GM21423 (cell line): ENCODE data around the gene CELSR2.
"Not testable (repeated sequence)": the region's sequence is repeated elsewhere in the genome, so short reads cannot be mapped to it uniquely, and the experiment has no call there.

Experiments
- ATAC-seq: cut with Tn5 transposase; IDR thresholded peaks from one replicate; pipeline ENCODE4 v1.9.1; 2021; ENCODE audit warnings: mild to moderate bottlenecking, moderate library complexity; ENCODE audit not compliant: unreplicated experiment

The CELSR2 gene, protein sequence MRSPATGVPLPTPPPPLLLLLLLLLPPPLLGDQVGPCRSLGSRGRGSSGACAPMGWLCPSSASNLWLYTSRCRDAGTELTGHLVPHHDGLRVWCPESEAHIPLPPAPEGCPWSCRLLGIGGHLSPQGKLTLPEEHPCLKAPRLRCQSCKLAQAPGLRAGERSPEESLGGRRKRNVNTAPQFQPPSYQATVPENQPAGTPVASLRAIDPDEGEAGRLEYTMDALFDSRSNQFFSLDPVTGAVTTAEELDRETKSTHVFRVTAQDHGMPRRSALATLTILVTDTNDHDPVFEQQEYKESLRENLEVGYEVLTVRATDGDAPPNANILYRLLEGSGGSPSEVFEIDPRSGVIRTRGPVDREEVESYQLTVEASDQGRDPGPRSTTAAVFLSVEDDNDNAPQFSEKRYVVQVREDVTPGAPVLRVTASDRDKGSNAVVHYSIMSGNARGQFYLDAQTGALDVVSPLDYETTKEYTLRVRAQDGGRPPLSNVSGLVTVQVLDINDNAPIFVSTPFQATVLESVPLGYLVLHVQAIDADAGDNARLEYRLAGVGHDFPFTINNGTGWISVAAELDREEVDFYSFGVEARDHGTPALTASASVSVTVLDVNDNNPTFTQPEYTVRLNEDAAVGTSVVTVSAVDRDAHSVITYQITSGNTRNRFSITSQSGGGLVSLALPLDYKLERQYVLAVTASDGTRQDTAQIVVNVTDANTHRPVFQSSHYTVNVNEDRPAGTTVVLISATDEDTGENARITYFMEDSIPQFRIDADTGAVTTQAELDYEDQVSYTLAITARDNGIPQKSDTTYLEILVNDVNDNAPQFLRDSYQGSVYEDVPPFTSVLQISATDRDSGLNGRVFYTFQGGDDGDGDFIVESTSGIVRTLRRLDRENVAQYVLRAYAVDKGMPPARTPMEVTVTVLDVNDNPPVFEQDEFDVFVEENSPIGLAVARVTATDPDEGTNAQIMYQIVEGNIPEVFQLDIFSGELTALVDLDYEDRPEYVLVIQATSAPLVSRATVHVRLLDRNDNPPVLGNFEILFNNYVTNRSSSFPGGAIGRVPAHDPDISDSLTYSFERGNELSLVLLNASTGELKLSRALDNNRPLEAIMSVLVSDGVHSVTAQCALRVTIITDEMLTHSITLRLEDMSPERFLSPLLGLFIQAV (N-terminal part only)

DNA sequence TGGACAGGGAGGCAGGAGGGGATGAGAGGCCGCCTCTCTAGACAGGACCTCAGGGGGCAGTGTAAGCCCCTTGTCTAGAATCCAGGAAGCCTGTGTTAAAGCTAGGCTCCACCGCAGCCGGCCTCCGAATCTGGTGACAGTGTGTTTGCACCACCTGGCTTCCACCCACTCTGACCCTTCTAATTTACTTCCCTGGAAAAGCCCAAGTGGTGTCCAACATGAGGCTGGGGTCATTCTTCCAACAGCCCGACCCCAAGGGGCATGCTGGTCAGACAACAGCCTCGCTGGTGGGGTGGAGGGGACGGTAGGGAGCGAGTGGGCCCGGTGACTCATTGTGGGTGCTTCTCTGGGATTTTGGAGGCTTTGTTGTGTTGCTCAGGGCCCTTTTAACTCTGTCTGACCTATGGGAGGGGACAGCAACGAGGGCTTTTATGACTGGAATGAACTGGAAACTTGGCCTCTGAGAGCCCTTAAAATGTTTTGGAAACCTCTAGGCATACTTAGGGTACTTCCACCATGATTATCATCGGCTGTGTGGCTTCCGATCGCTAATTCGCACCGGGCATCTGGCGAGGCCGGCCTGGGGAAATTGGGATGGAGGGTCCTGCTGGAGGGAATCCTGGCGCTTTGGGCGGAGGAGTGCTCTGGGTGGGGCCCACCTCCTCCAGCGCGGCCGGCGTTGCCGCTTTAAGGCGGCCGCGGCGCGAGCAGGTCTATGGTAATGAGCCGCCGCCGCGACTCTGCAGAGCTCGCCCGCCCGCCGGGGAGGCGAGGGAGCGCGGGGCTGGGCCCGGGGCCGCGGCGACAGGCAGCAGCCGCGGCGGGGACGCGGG, at the start of gene CELSR2:
Gene CELSR2 (plus strand): TSS at position 743 of the 833 bp plus-strand sequence. CDS start 541 bp downstream, outside the sequence.
- ATAC-seq = peak; percentile 76

DNA sequence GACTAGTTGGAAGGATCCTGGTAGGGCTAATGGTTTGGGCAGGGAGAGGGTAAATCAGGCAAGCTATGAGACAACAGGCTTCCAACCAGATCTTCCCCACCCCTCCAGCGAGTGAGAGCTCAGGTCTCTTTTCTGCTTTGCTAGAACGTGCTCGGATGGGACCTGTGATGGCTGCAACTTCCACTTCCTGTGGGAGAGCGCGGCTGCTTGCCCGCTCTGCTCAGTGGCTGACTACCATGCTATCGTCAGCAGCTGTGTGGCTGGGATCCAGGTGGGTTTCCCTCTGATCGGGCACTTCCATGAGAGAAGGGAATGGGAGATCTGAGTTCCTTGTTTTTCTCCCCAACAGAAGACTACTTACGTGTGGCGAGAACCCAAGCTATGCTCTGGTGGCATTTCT, 49.6 kb upstream of the CELSR2 start:
- no peak for ATAC-seq

DNA sequence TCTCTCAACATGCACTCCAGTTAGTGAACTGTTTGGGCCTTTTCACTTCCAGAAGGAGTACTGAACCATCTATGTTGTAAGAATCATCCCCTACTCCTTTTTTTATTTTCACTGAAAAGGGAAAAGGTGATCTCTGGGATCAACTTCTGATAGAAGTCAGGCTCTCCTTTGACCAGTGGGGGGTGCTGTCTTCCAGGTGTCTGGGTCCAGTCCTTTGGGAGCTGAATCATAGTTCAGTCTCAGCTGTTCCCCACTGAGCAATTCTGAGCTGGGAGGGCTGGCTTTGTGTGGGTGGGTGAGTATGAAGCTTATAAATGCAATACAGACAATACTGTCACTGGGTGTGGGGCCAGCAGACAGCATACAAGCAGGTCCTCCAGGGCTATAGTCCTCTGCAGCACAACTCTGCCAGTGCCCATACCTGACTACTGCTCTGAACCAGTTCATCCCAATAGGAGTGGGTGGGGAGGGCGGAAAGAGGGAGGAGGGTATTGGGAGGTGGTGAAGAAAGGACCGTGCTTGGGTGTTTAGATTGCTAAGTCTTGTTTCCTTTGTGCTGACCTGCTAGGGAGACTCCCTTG, 48.1 kb upstream of the CELSR2 start:
- no peak for ATAC-seq

DNA sequence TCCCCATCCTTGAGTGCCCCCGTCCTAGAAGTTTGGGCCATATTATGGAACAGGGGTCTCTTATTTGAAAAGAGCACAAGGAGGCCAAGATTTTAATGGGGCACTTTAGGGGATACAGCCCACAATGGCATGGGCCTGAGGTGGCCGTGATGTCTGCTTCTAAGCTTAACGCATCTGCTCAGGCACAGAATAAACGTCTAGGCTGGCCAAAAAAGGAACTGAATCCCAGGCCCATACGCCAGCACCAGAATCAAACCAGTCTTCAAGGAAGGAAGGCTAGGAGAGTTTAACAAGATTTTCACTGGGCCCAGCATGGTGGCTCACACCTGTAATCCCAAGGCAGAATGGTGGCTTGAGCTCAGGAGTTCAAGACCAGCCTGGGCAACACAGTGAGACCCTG, 44.9 kb upstream of the CELSR2 start:
- ATAC-seq = no peak

DNA sequence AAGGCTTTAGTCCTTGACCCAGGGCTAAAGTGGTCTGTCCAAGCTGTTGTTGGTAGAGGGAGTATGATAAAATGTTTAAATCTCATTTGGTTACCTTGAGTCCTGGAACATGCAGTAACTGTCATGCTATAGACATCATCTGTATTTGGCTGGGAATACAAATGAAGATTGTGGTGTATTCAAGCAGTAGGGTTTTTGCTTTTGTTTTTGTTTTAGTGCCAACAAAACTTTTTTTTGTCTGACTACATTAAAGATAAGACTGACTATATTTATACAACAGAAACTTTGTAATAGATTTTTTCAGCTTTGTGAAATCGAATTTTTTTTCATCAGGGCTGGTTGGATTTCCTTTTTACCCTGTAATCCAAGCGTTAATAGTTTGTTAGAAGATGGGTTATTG, 43.0 kb upstream of the CELSR2 start:
- ATAC-seq = no peak

DNA sequence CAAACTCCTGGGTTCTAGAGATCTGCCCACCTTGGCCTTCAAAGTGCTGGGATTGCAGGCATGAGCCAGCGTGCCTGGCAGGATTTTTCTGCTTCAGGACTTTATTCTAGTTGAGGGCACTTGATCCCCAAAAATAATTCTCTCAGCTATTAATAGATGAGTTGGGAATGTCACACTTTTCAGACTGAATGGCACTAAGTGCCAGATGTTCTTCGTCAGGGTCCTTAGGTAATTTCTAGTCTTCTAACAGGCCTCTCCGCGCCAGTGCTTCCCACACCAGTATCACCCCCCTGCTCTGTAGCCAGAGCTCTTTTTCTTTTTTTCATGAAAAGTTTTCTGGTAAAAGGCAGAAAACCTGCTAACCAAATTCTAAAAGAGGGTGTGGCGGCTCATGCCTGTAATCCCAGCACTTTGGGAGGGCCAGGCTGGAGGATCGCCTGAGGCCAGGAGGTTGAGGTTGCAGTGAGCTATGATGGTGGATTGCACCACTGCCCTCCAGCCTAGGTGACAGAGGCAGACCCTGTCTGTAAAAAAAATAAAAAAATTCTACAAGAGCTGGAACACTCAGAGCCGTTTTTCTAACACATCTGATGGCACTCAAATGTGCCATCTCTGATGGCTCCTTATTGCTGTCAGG, 41.8 kb upstream of the CELSR2 start:
- ATAC-seq = no peak

DNA sequence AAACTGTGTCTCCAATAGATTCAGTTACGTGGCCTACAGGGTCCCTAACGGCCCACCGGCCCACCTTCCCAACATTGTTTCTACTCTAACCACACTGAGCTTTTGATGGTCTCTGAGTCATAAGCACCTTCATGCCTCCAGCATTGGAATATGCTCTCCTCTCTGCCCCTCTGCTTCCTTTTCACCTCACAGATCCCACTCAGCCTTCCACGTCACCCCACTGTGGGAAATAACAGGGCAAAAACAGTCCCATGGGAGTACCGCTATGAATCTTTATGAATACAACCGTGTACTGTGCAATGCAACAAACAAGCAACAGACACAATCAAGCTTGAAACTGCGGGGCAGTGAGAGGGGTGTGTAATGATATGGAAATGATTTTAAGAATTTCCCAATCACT, 40.9 kb upstream of the CELSR2 start:
- ATAC-seq = no peak

DNA sequence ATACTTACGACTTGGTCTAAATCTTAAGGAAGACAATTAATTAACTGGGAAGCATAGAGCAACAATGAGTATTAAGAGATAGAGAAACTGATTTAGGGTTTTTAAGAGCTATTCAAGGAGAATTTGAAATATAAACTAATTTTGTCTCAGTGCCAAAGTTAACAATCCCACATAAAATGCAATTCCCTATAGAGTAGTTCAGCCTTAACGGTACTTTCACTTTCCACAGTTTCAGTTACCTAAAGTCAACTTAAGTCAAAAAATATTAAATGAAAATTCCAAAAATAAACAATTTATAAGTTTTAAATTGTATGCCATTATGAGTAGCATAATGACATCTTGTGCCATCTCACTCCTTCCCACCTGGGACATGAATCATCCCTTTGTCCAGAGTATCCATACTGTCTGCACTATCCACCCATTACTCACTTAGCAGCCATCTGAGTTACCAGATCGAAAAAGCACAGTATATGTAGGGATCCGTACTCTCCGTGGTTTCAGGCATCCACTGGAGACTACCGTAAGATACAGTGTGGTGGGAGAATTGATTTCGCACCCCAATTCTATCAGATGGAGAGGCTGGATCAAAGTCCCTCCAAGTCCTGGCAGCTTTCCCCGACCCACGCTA, 40.4 kb upstream of the CELSR2 start:
- no peak for ATAC-seq

DNA sequence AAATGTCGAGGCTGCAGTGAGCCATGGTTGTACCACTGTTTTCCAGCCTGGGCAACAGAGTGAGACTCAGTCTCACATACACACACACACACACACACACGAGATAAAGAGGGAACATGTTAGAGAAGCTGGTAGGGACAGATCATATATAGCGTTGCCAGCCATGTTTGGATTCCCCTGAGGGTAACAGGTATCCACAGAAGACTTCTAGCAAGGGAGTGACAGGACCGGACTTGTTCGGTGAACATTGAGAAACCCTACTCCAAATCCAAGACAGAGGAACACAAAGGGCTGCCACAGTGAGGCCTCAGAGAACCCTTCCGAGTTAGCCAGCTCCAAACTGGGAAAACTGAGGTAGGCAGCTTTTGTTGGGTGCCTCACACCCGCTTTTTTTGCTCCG, 39.3 kb upstream of the CELSR2 start:
- no peak for ATAC-seq

DNA sequence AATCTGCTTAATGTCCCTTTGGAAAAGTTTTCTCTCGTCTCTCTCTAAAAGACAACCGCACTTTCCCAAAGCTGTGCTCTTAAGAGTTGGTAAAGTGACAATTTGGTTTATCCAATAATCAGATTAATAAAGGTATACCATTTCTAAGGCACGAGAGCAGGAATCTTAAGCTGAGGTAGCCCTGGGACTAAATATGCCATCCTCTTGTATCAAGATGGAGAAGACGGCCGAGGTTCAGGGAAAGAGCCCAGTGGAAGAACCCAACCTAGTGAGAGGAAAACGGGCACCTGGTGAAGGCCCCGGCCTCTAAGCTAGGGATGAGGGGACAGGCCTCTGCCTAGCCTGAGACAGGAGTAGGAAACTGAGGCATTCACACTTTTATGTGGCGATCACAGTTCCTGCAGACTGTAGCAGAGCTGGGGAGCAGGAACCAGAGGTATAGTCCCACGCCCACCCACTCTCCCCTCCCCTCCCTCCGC, 36.0 kb upstream of the CELSR2 start:
- ATAC-seq = no peak

DNA sequence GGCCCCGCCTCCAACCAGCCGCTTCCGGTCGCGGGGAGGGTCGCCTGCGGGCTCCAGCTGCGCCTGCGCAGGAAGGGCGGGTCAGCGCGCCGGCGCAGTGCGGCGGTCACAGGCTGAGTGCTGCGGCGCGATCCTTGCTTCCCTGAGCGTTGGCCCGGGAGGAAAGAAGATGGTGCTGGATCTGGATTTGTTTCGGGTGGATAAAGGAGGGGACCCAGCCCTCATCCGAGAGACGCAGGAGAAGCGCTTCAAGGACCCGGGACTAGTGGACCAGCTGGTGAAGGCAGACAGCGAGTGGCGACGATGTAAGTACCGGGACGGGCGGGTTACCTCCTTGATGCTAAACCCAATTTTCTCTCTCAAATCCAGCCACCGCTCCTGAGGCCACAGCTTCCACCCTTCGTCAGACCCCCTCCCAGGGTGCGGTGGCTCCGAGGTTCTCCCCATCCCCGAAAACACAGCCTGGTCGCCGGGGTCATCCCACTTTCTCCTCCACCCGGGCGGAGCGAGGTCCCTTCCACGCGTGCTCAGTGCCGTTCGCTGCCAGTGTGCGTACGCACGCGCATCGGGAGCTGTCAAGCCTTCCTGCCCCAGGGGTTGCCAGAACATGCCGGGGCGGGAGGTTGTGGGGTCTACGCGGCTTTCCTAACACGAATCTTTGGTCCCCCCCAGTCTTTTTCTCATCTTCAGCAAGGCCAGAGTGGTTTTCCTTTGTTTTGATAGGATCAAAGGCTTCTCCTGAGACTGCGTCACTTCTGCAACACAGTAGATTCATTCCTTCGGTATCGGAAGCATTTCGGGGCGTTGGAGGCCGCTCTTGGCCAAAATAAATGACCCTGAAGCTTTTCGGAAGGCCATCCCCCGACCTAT, 35.3 kb upstream of the CELSR2 start, which contains the start of gene SARS1:
Gene SARS1 (plus strand): TSS at position 95 of the 870 bp plus-strand sequence. CDS start 75 bp downstream, at position 170.
- ATAC-seq = peak; percentile 81

DNA sequence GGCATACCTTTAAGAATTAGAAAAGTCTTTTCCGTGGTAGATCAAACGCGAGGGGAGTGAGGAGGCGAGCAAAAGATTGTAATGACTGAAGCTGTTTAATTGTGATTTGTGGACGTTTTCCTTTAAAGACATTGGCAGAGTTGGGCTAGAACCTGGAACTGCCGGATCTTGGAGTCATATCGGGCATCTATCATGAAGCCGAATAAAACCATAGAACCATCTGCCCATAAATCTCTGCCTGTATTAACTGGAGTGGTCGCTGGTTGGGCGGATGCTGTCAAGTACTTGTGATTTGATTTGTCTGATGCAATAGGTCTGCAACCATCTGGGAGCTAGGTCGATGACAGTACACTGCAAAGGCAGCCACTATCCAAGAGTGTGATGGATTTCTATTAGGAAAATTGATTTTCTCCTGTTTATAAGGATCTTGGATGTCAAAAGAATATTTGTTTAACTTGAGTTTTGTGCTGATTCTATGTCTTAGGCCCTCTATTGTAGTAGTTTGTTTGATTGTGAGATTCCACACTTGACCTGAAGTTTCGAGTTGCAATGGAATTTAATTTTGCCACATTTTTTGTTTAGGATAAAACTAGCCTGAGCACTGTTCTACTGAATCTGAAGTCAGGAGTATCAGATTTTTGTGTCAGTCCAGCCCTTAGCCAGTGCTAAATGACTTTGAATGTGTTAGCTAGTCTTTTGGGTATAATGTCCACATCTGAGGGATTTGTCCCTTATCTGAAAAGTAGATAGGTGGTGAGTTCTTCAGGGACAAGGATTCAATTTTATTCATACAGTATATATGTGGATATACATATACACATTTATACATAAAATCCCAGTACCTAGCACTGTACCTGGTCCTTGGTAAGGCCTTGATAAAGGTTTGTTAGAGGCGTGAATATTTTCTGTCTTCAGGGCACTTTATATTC, 34.4 kb upstream of the CELSR2 start:
- ATAC-seq = no peak

DNA sequence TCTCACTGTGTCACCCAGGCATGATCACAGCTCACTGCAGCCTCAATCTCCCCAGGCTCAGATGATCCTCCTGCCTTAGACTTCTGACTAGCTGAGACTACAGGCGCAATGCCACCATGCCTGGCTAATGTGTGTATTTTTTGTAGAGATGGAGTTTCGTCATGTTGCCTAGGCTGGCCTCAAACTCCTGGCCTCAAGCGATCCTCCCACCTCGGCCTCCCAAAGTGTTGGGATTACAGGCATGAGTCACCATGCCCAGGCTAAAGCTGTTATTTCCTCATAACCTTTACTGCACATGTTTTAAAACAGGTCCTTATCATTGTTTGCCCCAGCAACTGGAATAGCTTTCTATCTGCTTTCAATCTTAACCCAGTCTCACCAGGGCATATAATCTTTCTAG, 32.7 kb upstream of the CELSR2 start:
- no peak for ATAC-seq

DNA sequence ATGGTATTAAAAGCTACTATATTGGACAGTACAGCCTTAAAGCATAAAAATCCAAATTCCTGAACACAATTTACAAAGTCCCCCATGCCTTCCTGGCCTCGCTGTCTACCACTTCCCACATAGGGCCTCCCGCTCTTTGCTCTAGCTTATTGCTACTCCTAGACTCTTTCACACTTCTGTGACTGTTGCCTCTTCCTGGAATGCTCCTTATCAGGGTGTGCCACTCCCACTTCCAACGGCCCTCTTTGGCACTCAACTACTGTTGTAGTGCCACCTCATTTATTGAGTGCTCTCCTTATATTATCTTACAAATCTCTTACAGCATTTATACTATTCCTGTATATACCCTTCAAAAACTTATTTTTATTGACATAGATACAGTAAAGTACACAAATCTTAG, 30.8 kb upstream of the CELSR2 start:
- no peak for ATAC-seq

DNA sequence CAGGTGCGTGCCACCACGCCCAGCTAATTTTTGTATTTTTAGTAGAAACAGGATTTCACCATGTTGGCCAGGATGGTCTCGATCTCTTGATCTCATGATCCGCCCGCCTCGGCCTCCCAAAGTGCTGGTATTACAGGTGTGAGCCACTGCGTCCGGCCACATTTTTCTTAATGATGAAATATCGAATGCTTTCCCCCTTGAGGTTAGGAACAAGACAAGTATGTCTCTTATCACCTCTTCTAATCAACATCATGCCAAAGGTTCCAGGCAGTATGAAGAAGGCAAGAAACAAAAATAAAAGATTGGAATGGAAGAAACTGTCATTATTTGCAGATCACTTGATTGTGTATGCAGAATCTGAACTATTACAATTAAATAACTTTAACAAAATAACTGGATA, 28.1 kb upstream of the CELSR2 start:
- not testable (repeated sequence) for ATAC-seq

DNA sequence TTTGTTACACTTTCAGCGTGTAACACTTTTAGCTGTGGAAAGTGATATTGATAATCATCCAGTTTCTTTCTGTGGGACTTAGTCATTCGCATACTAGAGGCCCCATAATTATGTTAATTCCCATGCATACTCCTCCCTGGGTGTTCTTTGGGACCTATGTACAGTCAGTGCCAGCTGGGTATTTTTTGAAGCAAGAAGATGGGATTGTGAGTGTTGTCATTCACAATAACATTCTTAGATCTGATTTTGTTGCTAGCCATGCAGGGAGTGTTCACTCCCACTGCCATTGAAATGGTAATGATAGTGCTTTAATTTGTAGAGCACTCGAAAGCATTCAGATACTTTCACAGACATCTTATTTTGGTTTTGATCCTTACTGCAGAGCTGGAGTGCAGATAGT, 24.0 kb upstream of the CELSR2 start:
- ATAC-seq = no peak
